AG10803 (cell line): ENCODE data around the gene TCFL5.

Experiments
- DNase-seq: peaks from one replicate; pipeline ENCODE4 v3.0.0; 2010; ENCODE audit warnings: low read depth
- H3K4me3 ChIP-seq: 2 replicates; pipeline ENCODE4 v1.5.1; 2011; ENCODE audit warnings: mild to moderate bottlenecking, low read length, control low read depth
- CTCF ChIP-seq: conservative IDR thresholded peaks from 2 replicates; pipeline ENCODE4 v1.5.1; 2011; ENCODE audit warnings: mild to moderate bottlenecking, low read length, control low read depth, inconsistent platforms

The TCFL5 gene

GRCh38 chr20:62906209-62906608 lies 44.6 kb upstream of the TCFL5 start:
- no peak overlapping the region for H3K4me3 ChIP-seq
- DNase-seq = no peak
- TF ChIP-seq CTCF = no peak

- DNase-seq = no peak
- no peak for TF ChIP-seq CTCF
- no peak overlapping the region for H3K4me3 ChIP-seq
Observed at GRCh38 chr20:62905536-62906117, 44.0 kb upstream of the TCFL5 start.

- DNase-seq = no peak
- no peak for TF ChIP-seq CTCF
- H3K4me3 ChIP-seq = no peak overlapping the region
Observed at GRCh38 chr20:62902926-62903615, 41.4 kb upstream of the TCFL5 start.

GRCh38 chr20:62901891-62902290 lies 40.3 kb upstream of the TCFL5 start:
- no peak for TF ChIP-seq CTCF
- no peak for DNase-seq
- H3K4me3 ChIP-seq = no peak overlapping the region

- TF ChIP-seq CTCF = 0 out of 2 replicates have a peak, but pooled peaks have one; percentile 19
- H3K4me3 ChIP-seq = no peak overlapping the region
- no peak for DNase-seq
Observed at GRCh38 chr20:62900692-62901584, 39.3 kb upstream of the TCFL5 start.

GRCh38 chr20:62900052-62900691 lies 38.5 kb upstream of the TCFL5 start:
- no peak overlapping the region for H3K4me3 ChIP-seq
- TF ChIP-seq CTCF = peak; percentile 93

More at GRCh38 chr20:62900052-62900691, 38.5 kb upstream of the TCFL5 start:
- DNase-seq = peak; percentile 67
